ENCODE measurements around the gene EP400. TPM values are rescaled to one million over a fixed set of nuclear protein-coding genes. Genes with fewer than 3 reads are reported as not detected.

The EP400 gene
- total and polyA plus RNA-seq, 2 of the 8 experiments (the other 6 are each of a cell fraction or from before 2014, with no cell fraction given), result 13.1 to 69.7 TPM

DNA sequence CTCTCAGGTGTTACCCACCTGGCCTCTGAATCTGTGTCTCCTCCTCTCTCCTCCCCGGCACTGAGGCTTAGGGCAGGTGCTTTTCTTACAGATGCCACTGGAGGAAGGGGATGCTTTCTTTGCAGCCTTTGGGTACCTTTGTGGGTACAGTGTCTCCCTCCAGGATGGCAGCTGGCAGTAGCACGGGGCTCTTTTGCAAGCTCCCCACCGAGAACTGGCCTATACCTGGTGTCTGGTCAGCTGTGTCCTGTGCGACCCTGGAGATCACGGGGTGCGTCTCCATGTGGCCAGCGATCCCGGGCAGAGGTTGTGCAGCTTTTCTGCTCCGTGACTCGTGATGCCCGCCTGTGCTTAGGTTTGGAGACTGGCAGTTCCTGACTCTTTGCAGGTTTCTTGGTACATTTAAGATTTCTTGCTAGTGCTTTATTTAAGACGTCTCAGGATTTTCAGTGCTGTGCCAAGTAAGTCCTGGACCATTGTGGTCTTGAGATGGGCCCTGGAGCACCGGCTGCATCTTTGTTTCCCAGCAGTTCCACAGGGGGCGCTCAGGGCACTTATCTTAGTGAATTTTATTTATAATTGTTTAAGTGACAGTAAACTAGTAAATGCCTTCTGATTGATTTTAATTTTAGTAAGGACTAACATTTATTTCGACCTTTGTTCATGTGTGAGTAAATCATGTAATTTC is 125.4 kb downstream of the EP400 start:
- no peak for FAIRE-seq
- Histone ChIP-seq H3K4me2 (ENCODE audit: insufficient read depth in 1 of 2, low read depth in 2 of 2, low read length in 2 of 2) (no peak overlapping the region), H3K4me3 (ENCODE audit: extremely low read depth in 1 of 4, insufficient read depth in 2 of 4, low read depth in 3 of 4, low read length in 4 of 4) (no peak overlapping the region), H3K14ac (ENCODE audit: insufficient read length) (no peak overlapping the region), H3K4me1 (replicated peaks in 1 of 4; ENCODE audit: control insufficient read depth in 3 of 4, insufficient read depth in 4 of 4, low read length in 3 of 4) (no peaks in the 10 kb centered on the region), H3K79me1 (ENCODE audit: low read depth, low read length) (no peaks in the 10 kb centered on the region; the same call in 1 of the 2 replicates), H3K4ac (replicated peaks; ENCODE audit: insufficient read length, low read depth, low read length) (no peak overlapping the region), H4K91ac (replicated peaks; ENCODE audit: insufficient read length, low read length) (no peak overlapping the region), H3K23ac (ENCODE audit: insufficient read length) (no peak overlapping the region), H3K27me3 (replicated peaks in 1 of 4; ENCODE audit: control insufficient read depth in 3 of 4, extremely low read depth in 1 of 4, insufficient read depth in 3 of 4, low read length in 3 of 4) (no peaks in the 10 kb centered on the region), H2BK20ac (ENCODE audit: low read length) (no peak overlapping the region), H3K56ac (replicated peaks; ENCODE audit: insufficient read length, low read depth, low read length) (no peak overlapping the region), H3K27ac (ENCODE audit: low read depth, low read length) (no peak overlapping the region), H4K5ac (ENCODE audit: insufficient read length, low read depth, low read length) (no peak overlapping the region), H3K9me3 (ENCODE audit: insufficient read depth in 2 of 2, low read depth in 1 of 2, low read length in 1 of 2) (no peaks in the 10 kb centered on the region), H2BK120ac (replicated peaks; ENCODE audit: low read depth, low read length) (no peak overlapping the region), H2AFZ (ENCODE audit: low read length) (no peak overlapping the region), H4K8ac (ENCODE audit: extremely low read depth, insufficient read depth, low read length) (no peak overlapping the region), H3K36me3 (ENCODE audit: control insufficient read depth in 2 of 4, insufficient read depth in 4 of 4, low read length in 3 of 4) (peaks cover 26 to 49% (median 37%) of the 10 kb centered on the region in 4 experiments), H2BK15ac (ENCODE audit: low read length) (no peak overlapping the region), H3K23me2 (ENCODE audit: low read depth, low read length) (no peaks in the 10 kb centered on the region), H3K9ac (replicated peaks in 1 of 4; ENCODE audit: extremely low read depth in 1 of 4, low read depth in 3 of 4, low read length in 3 of 4) (no peak overlapping the region), H3K79me2 (ENCODE audit: control insufficient read depth in 1 of 2, insufficient read depth in 2 of 2, low read length in 2 of 2) (no peaks in the 10 kb centered on the region), H3K18ac (ENCODE audit: extremely low read depth, low read length) (no peak overlapping the region), H2BK5ac (ENCODE audit: low read depth, low read length) (no peak overlapping the region), H4K20me1 (replicated peaks in 1 of 2; ENCODE audit: control insufficient read depth in 1 of 2, insufficient read depth in 2 of 2, low read length in 2 of 2) (peaks cover 0 to 4% of the 10 kb centered on the region in 2 experiments), H2BK12ac (ENCODE audit: low read depth, low read length) (no peak overlapping the region), H2AK5ac (ENCODE audit: low read depth, low read length) (no peak overlapping the region)
- POLR2A ChIA-PET (ENCODE audit: partially characterized antibody), result no interaction called here
- CTCF ChIA-PET (ENCODE audit: partially characterized antibody), result interaction anchor here (1.1 to 1.5 kb wide), 3 partner anchors 11 to 93 kb away, joined by 3 to 4 read pairs (median 3); no protein-coding TSS in a partner anchor
- WGBS, 2 experiments (ENCODE audit: extremely low coverage in 1 of 2, insufficient coverage in 1 of 2, insufficient read length in 1 of 2, insufficient replicate concordance in 2 of 2, low coverage in 1 of 2, low lambda C conversion rate in 2 of 2, missing lambda C conversion rate in 1 of 2), result 84% methylated on average over 15 of the region's 15 CpGs; no CpG with 5 or more reads in 1 of the 2 experiments
- DNase-seq (ENCODE audit: low read depth in 1 of 2, low spot score in 2 of 2), result no peak
- TF ChIP-seq RXRA (IDR thresholded peaks at IDR 0.05; ENCODE audit: insufficient read depth, low read depth, low read length) (no peak), CTCF (IDR thresholded peaks at IDR 0.05; ENCODE audit: control extremely low read depth in 1 of 3, insufficient read depth in 1 of 3, low read depth in 1 of 3, low read length in 3 of 3) (peak; percentile 9 to 30 (median 29); a peak in 3 of 4 replicates), RAD21 (IDR thresholded peaks at IDR 0.05 in 1 of 2, conservative IDR thresholded peaks at IDR 0.05 in 1 of 2; ENCODE audit: low read depth in 2 of 2, low read length in 2 of 2) (peak in 1 of 2 experiments; percentile 19; a peak in 1 of 4 replicates)

Measured in H1 (cell line).